ENCODE data around the gene ELP4. TPM values are rescaled to one million over a fixed set of nuclear protein-coding genes. Genes with fewer than 3 reads are reported as not detected.
"Not testable (repeated sequence)": the region's sequence is repeated elsewhere in the genome, so short reads cannot be mapped to it uniquely, and the experiment has no call there.

ELP4 gene
- total RNA-seq, 1 donor from 2014 or later, result 8.6 TPM

- Mint-ChIP-seq H3K27ac (ENCODE audit: unreplicated experiment) (no peak overlapping the region), H3K36me3 (ENCODE audit: low read depth) (peaks cover 7% of the 10 kb centered on the region), H3K9me3 (ENCODE audit: low read depth) (peaks cover 3% of the 10 kb centered on the region), H3K4me3 (ENCODE audit: unreplicated experiment) (no peak overlapping the region), H3K27me3 (ENCODE audit: low read depth) (no peaks in the 10 kb centered on the region), H3K4me1 (ENCODE audit: low read depth) (no peaks in the 10 kb centered on the region)
- no peak for TF ChIP-seq CTCF (IDR thresholded peaks at IDR 0.05)
- DNase-seq (ENCODE audit: low spot score), result no peak
Observed at GRCh38 chr11:31535479-31535878, 25.9 kb downstream of the ELP4 start.

GRCh38 chr11:31542862-31543261 is 33.3 kb downstream of the ELP4 start:
- H3K9me3 Mint-ChIP-seq (ENCODE audit: low read depth), result peaks cover 18% of the 10 kb centered on the region

GRCh38 chr11:31555938-31556337 is 46.4 kb downstream of the ELP4 start:
- peaks cover 8% of the 10 kb centered on the region for H3K9me3 Mint-ChIP-seq (ENCODE audit: low read depth)
- no peak for DNase-seq (ENCODE audit: low spot score)
- no peak overlapping the region for H3K27ac Mint-ChIP-seq (ENCODE audit: unreplicated experiment)
- no peaks in the 10 kb centered on the region for H3K27me3 Mint-ChIP-seq (ENCODE audit: low read depth)
- H3K36me3 Mint-ChIP-seq (ENCODE audit: low read depth), result peaks cover 2% of the 10 kb centered on the region
- H3K4me3 Mint-ChIP-seq (ENCODE audit: unreplicated experiment), result no peak overlapping the region
- no peak for TF ChIP-seq CTCF (IDR thresholded peaks at IDR 0.05)
- peaks cover 8% of the 10 kb centered on the region for H3K4me1 Mint-ChIP-seq (ENCODE audit: low read depth)

More at GRCh38 chr11:31542862-31543261, 33.3 kb downstream of the ELP4 start:
- H3K4me1 Mint-ChIP-seq (ENCODE audit: low read depth), result no peaks in the 10 kb centered on the region
- no peak overlapping the region for H3K4me3 Mint-ChIP-seq (ENCODE audit: unreplicated experiment)
- H3K27ac Mint-ChIP-seq (ENCODE audit: unreplicated experiment), result no peak overlapping the region
- no peaks in the 10 kb centered on the region for H3K27me3 Mint-ChIP-seq (ENCODE audit: low read depth)
- no peak for TF ChIP-seq CTCF (IDR thresholded peaks at IDR 0.05)
- H3K36me3 Mint-ChIP-seq (ENCODE audit: low read depth), result peaks cover 27% of the 10 kb centered on the region
- DNase-seq (ENCODE audit: low spot score), result no peak

- Mint-ChIP-seq H3K36me3 (ENCODE audit: low read depth) (no peaks in the 10 kb centered on the region), H3K27ac (ENCODE audit: unreplicated experiment) (no peak overlapping the region), H3K27me3 (ENCODE audit: low read depth) (no peaks in the 10 kb centered on the region), H3K4me3 (ENCODE audit: unreplicated experiment) (no peak overlapping the region), H3K4me1 (ENCODE audit: low read depth) (peaks cover 8% of the 10 kb centered on the region), H3K9me3 (ENCODE audit: low read depth) (peaks cover 2% of the 10 kb centered on the region)
- no peak for DNase-seq (ENCODE audit: low spot score)
- no peak for TF ChIP-seq CTCF (IDR thresholded peaks at IDR 0.05)
Observed at GRCh38 chr11:31558001-31558400, 48.4 kb downstream of the ELP4 start.

GRCh38 chr11:31560842-31561476 is 51.4 kb downstream of the ELP4 start:
- Mint-ChIP-seq H3K27me3 (ENCODE audit: low read depth) (no peaks in the 10 kb centered on the region), H3K36me3 (ENCODE audit: low read depth) (peaks cover 2% of the 10 kb centered on the region), H3K9me3 (ENCODE audit: low read depth) (no peaks in the 10 kb centered on the region), H3K4me3 (ENCODE audit: unreplicated experiment) (no peak overlapping the region), H3K4me1 (ENCODE audit: low read depth) (peaks cover 8% of the 10 kb centered on the region), H3K27ac (ENCODE audit: unreplicated experiment) (no peak overlapping the region)
- TF ChIP-seq CTCF (IDR thresholded peaks at IDR 0.05), result no peak
- no peak for DNase-seq (ENCODE audit: low spot score)

- H3K4me1 Mint-ChIP-seq (ENCODE audit: low read depth); DNase-seq (ENCODE audit: low spot score); H3K4me3 Mint-ChIP-seq (ENCODE audit: unreplicated experiment); H3K27me3 Mint-ChIP-seq (ENCODE audit: low read depth); H3K27ac Mint-ChIP-seq (ENCODE audit: unreplicated experiment); H3K36me3 Mint-ChIP-seq (ENCODE audit: low read depth); H3K9me3 Mint-ChIP-seq (ENCODE audit: low read depth): not testable (repeated sequence)
Observed at GRCh38 chr11:31564517-31564916, 55.0 kb downstream of the ELP4 start.

- peaks cover 21% of the 10 kb centered on the region for H3K36me3 Mint-ChIP-seq (ENCODE audit: low read depth)
- H3K4me1 Mint-ChIP-seq (ENCODE audit: low read depth); DNase-seq (ENCODE audit: low spot score); H3K4me3 Mint-ChIP-seq (ENCODE audit: unreplicated experiment); H3K27ac Mint-ChIP-seq (ENCODE audit: unreplicated experiment); H3K27me3 Mint-ChIP-seq (ENCODE audit: low read depth): not testable (repeated sequence)
- peaks cover 44% of the 10 kb centered on the region for H3K9me3 Mint-ChIP-seq (ENCODE audit: low read depth)
Observed at GRCh38 chr11:31574133-31574532, 64.6 kb downstream of the ELP4 start.

- peaks cover 20% of the 10 kb centered on the region for H3K36me3 Mint-ChIP-seq (ENCODE audit: low read depth)
- H3K27ac Mint-ChIP-seq (ENCODE audit: unreplicated experiment); H3K4me1 Mint-ChIP-seq (ENCODE audit: low read depth); H3K4me3 Mint-ChIP-seq (ENCODE audit: unreplicated experiment); DNase-seq (ENCODE audit: low spot score); H3K27me3 Mint-ChIP-seq (ENCODE audit: low read depth): not testable (repeated sequence)
- H3K9me3 Mint-ChIP-seq (ENCODE audit: low read depth), result peaks cover 44% of the 10 kb centered on the region
Observed at GRCh38 chr11:31575764-31576163, 66.2 kb downstream of the ELP4 start.
